Measurements from ENCODE around the gene ZFAND2B. TPM values are rescaled to one million over a fixed set of nuclear protein-coding genes. Genes with fewer than 3 reads are reported as not detected.

ZFAND2B gene
- total and polyA plus RNA-seq, 2 experiments from 2014 or later: 16.3 to 30.0 TPM

- peaks cover 12% of the 10 kb centered on the region for H3K4me1 ChIP-seq (ENCODE audit: insufficient read depth)
- Mint-ChIP-seq H3K9me3 (peaks cover 2% of the 10 kb centered on the region; the same call in 1 of the 3 replicates), H3K27me3 (ENCODE audit: insufficient read depth, low read depth, poor library complexity) (peaks cover 10% of the 10 kb centered on the region), H3K4me1 (peaks cover 11% of the 10 kb centered on the region), H3K36me3 (ENCODE audit: low read depth) (peaks cover 48% of the 10 kb centered on the region), H3K27ac (no peak overlapping the region), H3K4me3 (peak overlapping the region; percentile 73)
- H3K36me3 ChIP-seq (ENCODE audit: insufficient read depth): peaks cover 11% of the 10 kb centered on the region; the same call in 1 of the 2 replicates
- H3F3A ChIP-seq (replicated peaks; ENCODE audit: low read depth): peaks cover 7% of the 10 kb centered on the region
- peak overlapping the region; percentile 96 for H3K4me2 ChIP-seq
- ATAC-seq (peak; percentile 16), DNase-seq (ENCODE audit: low spot score) (no peak)
- no peak for TF ChIP-seq POLR2AphosphoS5 (IDR thresholded peaks at IDR 0.05; ENCODE audit: low read depth)
- TF ChIP-seq JUNB (IDR thresholded peaks at IDR 0.05; ENCODE audit: unreplicated experiment): no peak
- TF ChIP-seq ZNF331 (CRISPR knock-in tag; IDR thresholded peaks at IDR 0.05; ENCODE audit: low read depth): no peak
- no peak for TF ChIP-seq REST (IDR thresholded peaks at IDR 0.05; ENCODE audit: unreplicated experiment)
- no peak for TF ChIP-seq ETS1 (IDR thresholded peaks at IDR 0.05)
- no peak for TF ChIP-seq CTCF (conservative IDR thresholded peaks at IDR 0.05; ENCODE audit: low read depth in 2 of 2)
- no peak for TF ChIP-seq CREB1 (CRISPR knock-in tag; IDR thresholded peaks at IDR 0.05; ENCODE audit: low read depth)
- no peak for TF ChIP-seq EZH2phosphoT487 (IDR thresholded peaks at IDR 0.05; ENCODE audit: unreplicated experiment)
- no peak for TF ChIP-seq ZNF462 (CRISPR knock-in tag; IDR thresholded peaks at IDR 0.05)
- TF ChIP-seq NANOG (IDR thresholded peaks at IDR 0.05; ENCODE audit: borderline replicate concordance): no peak
- TF ChIP-seq ZNF114 (CRISPR knock-in tag; IDR thresholded peaks at IDR 0.05): no peak
- TF ChIP-seq STAT1 (IDR thresholded peaks at IDR 0.05; ENCODE audit: unreplicated experiment): no peak
- no peak for TF ChIP-seq EZH2 (IDR thresholded peaks at IDR 0.05; ENCODE audit: low read depth, unreplicated experiment)
- H4K20me1 ChIP-seq (replicated peaks; ENCODE audit: insufficient read depth): peaks cover 3% of the 10 kb centered on the region
- 0 out of 2 replicates have a peak overlapping the region, but pooled peaks have one; percentile 53 for H2AFZ ChIP-seq
- H3K27ac ChIP-seq (ENCODE audit: low read depth): no peak overlapping the region
- no peaks in the 10 kb centered on the region for H3K9me2 ChIP-seq (ENCODE audit: insufficient read depth)
- H3K27me3 ChIP-seq (ENCODE audit: insufficient read depth): no peaks in the 10 kb centered on the region
- peak overlapping the region; percentile 76 for H3K4me3 ChIP-seq
- H3K79me2 ChIP-seq (replicated peaks; ENCODE audit: insufficient read depth): peaks cover 21% of the 10 kb centered on the region
Measured at GRCh38 chr2:219228911-219229304, 22.3 kb downstream of the ZFAND2B start.

Measured in GM23338 (cell line).